Measurements from ENCODE around the gene DEFB124.
"Not testable (repeated sequence)": the region's sequence is repeated elsewhere in the genome, so short reads cannot be mapped to it uniquely, and the experiment has no call there.

DEFB124 gene

GRCh38 chr20:31474758-31475427 lies at the start of gene DEFB124, which contains the start of gene REM1:
TSS of gene DEFB124 (minus strand) at chr20:31475127. CDS start at chr20:31473013, 2,114 bp downstream.
TSS of gene REM1 (plus strand) at chr20:31475288. CDS start at chr20:31476446, 1,158 bp downstream.
- DNase-seq: peak; percentile 42

- DNase-seq: no peak
These were observed 48.7 kb upstream of the DEFB124 start for GRCh38 chr20:31523361-31524283.

- DNase-seq: no peak
These were observed 47.8 kb upstream of the DEFB124 start for GRCh38 chr20:31522731-31523130.

- not testable (repeated sequence) for DNase-seq
These were observed 46.3 kb upstream of the DEFB124 start for GRCh38 chr20:31521267-31521666.

GRCh38 chr20:31517373-31517772 lies 42.4 kb upstream of the DEFB124 start:
- DNase-seq: no peak

GRCh38 chr20:31516651-31517050 lies 41.7 kb upstream of the DEFB124 start:
- DNase-seq: no peak

GRCh38 chr20:31516166-31516565 lies 41.2 kb upstream of the DEFB124 start:
- DNase-seq: no peak

GRCh38 chr20:31515775-31516107 lies 40.8 kb upstream of the DEFB124 start:
- peak; percentile 92 for DNase-seq

GRCh38 chr20:31515072-31515774 lies 40.3 kb upstream of the DEFB124 start:
- no peak for DNase-seq

- DNase-seq: peak; percentile 97
These were observed 39.5 kb upstream of the DEFB124 start, which contains the start of gene HM13 for GRCh38 chr20:31514154-31515071. TSS of gene HM13 (plus strand) at chr20:31514442. CDS start at chr20:31514552, 110 bp downstream.

GRCh38 chr20:31508517-31509244 lies 33.8 kb upstream of the DEFB124 start:
- DNase-seq: no peak

GRCh38 chr20:31505903-31506302 lies 31.0 kb upstream of the DEFB124 start:
- DNase-seq: no peak

- peak; percentile 84 for DNase-seq
These were observed 28.2 kb upstream of the DEFB124 start for GRCh38 chr20:31502884-31503673.

GRCh38 chr20:31500527-31500926 lies 25.6 kb upstream of the DEFB124 start:
- DNase-seq: no peak

GRCh38 chr20:31497838-31498540 lies 23.1 kb upstream of the DEFB124 start:
- DNase-seq: no peak

GRCh38 chr20:31496761-31497295 lies 21.9 kb upstream of the DEFB124 start:
- DNase-seq: no peak

GRCh38 chr20:31494131-31494530 lies 19.2 kb upstream of the DEFB124 start:
- DNase-seq: peak; percentile 60

GRCh38 chr20:31490752-31491151 lies 15.8 kb upstream of the DEFB124 start:
- no peak for DNase-seq

- no peak for DNase-seq
These were observed 14.2 kb upstream of the DEFB124 start for GRCh38 chr20:31489152-31489551.

- DNase-seq: no peak
These were observed 13.2 kb upstream of the DEFB124 start for GRCh38 chr20:31488115-31488514.

All from RPMI8226 (cell line).